ENCODE measurements around the gene LANCL3. TPM values are rescaled to one million over a fixed set of nuclear protein-coding genes. Genes with fewer than 3 reads are reported as not detected.
"Not testable (repeated sequence)": the region's sequence is repeated elsewhere in the genome, so short reads cannot be mapped to it uniquely, and the experiment has no call there.

LANCL3 gene
- polyA plus RNA-seq, 2 of the 4 experiments (the other 2 are of a cell fraction): not detected

DNA sequence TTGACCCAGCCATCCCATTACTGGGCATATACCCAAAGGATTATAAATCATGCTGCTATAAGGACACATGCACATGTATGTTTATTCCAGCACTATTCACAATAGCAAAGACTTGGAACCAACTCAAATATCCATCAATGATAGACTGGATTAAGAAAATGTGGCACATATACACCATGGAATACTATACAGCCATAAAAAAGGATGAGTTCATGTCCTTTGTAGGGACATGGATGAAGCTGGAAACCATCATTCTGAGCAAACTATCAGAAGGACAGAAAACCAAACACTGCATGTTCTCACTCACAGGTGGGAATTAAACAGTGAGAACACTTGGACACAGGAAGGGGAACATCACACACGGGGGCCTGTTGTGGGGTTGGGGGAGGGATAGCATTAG, 26.9 kb upstream of the LANCL3 start:
- H3K4me2 ChIP-seq; FAIRE-seq; H3K4me3 ChIP-seq; CTCF ChIA-PET; ATAC-seq; H3K4me1 ChIP-seq; POLR2A ChIA-PET; H3K27ac ChIP-seq; H3K9me3 ChIP-seq; DNase-seq (ENCODE audit: low read depth in 1 of 2, low spot score in 1 of 2): not testable (repeated sequence)
- WGBS (ENCODE audit: missing lambda C conversion rate): 63% methylated on average over 1 of the region's 1 CpG

DNA sequence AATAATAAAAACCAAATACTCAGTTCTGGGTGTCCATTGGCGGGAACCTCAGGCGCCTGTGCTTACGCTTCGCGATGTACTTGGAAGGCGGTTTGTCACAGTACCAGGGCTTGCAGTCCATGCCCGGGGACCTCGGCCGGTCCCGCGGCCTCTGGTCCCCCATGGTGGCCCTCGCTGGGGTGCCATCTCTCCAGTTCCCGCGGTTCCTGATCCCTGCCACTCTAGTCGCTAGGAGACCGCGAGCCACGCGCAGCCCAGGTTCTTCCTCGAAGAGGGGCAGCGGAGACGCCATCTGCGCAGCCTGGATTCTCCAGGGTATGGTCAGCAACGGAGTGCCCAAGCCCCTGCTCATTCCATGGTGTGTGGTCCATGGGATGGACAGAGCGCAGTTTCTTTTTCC, 26.4 kb upstream of the LANCL3 start:
- FAIRE-seq: no peak

DNA sequence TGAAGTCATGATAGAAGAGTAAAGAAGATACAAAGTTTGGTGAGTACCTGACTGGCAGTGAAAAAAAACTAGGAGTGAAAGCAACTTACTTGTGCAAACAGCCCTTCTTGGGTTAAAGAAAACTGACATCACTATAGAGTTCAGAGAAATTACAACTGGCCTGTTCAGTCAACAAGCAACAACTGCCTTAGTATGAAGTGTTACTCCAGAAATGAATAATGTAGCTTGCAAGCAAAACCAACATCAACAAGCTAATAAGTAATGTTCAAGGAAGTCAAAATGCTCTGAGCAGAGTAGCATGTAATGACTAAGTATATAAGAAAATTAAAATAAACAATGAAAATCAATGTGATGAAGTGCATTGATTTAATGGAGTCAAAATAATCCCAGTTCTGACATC, 21.8 kb upstream of the LANCL3 start:
- POLR2A ChIA-PET, H3K4me3 ChIP-seq: not testable (repeated sequence)
- peak; percentile 93 for FAIRE-seq

More for the DNA sequence above, 26.4 kb upstream of the LANCL3 start:
- H3K9me3 ChIP-seq: no peaks in the 10 kb centered on the region
- ChIA-PET CTCF (no interaction called here), POLR2A (no interaction called here)
- H3K27ac ChIP-seq: no peak overlapping the region
- no peak for DNase-seq (ENCODE audit: low read depth in 1 of 2, low spot score in 1 of 2)
- 81% methylated on average over 24 of the region's 25 CpGs for WGBS (ENCODE audit: missing lambda C conversion rate)
- H3K4me1 ChIP-seq: no peaks in the 10 kb centered on the region
- TF ChIP-seq HEYL (CRISPR knock-in tag; IDR thresholded peaks at IDR 0.05): no peak
- TF ChIP-seq, protein P1, sequence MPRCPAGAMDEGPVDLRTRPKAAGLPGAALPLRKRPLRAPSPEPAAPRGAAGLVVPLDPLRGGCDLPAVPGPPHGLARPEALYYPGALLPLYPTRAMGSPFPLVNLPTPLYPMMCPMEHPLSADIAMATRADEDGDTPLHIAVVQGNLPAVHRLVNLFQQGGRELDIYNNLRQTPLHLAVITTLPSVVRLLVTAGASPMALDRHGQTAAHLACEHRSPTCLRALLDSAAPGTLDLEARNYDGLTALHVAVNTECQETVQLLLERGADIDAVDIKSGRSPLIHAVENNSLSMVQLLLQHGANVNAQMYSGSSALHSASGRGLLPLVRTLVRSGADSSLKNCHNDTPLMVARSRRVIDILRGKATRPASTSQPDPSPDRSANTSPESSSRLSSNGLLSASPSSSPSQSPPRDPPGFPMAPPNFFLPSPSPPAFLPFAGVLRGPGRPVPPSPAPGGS (IDR thresholded peaks at IDR 0.05): no peak
- no peak for TF ChIP-seq TP53 (CRISPR knock-in tag; IDR thresholded peaks at IDR 0.05)
- no peak for TF ChIP-seq JUNB (IDR thresholded peaks at IDR 0.05)
- TF ChIP-seq RARB (CRISPR knock-in tag; IDR thresholded peaks at IDR 0.05): no peak
- TF ChIP-seq HOXB5 (CRISPR knock-in tag; IDR thresholded peaks at IDR 0.05): no peak
- TF ChIP-seq MAZ (IDR thresholded peaks at IDR 0.05; ENCODE audit: borderline replicate concordance, low read depth, low read length): no peak
- TF ChIP-seq KDM1A (IDR thresholded peaks at IDR 0.05; ENCODE audit: low read depth): no peak
- TF ChIP-seq HOXA7 (CRISPR knock-in tag; IDR thresholded peaks at IDR 0.05): no peak
- TF ChIP-seq NR3C1 (IDR thresholded peaks at IDR 0.05): no peak
- no peak for ATAC-seq
- no peak overlapping the region for H3K4me3 ChIP-seq
- H3K4me2 ChIP-seq: no peak overlapping the region

DNA sequence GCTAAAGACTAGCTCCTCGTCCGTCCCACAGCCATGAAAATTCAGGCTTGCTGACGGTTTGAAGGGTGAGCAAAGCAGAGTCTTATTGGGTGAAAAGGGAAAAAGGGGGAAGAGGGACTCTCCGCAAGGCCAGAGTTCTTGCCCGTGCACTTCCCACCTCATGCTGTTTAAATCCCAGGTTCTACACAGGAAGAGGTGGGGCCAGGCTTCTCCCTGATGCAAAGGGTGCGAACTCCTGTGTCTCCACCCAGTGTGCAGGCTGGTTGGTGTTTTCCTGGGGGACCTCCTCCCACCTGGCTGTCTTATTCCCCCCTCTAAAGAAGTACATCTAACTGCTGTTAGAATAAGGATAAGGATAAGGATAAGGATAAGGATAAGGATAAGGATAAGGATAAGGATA, 18.0 kb upstream of the LANCL3 start:
- Histone ChIP-seq H3K27ac (no peak overlapping the region), H3K4me3 (no peak overlapping the region), H3K4me2 (no peak overlapping the region), H3K9me3 (no peaks in the 10 kb centered on the region), H3K4me1 (no peaks in the 10 kb centered on the region)
- TF ChIP-seq GATA3 (IDR thresholded peaks at IDR 0.05; ENCODE audit: borderline replicate concordance) (no peak), PHF8 (IDR thresholded peaks at IDR 0.05; ENCODE audit: borderline replicate concordance, low read depth) (no peak), JUN (IDR thresholded peaks at IDR 0.05) (no peak), HEYL (CRISPR knock-in tag; IDR thresholded peaks at IDR 0.05) (no peak), HOXB13 (CRISPR knock-in tag; IDR thresholded peaks at IDR 0.05; ENCODE audit: low read depth) (no peak), HOXA7 (CRISPR knock-in tag; IDR thresholded peaks at IDR 0.05) (no peak), MYC (IDR thresholded peaks at IDR 0.05; ENCODE audit: borderline replicate concordance, low read length) (no peak), NFE2L2 (conservative IDR thresholded peaks at IDR 0.05; ENCODE audit: low read length) (no peak), HOXB5 (CRISPR knock-in tag; IDR thresholded peaks at IDR 0.05) (no peak), RFX5 (IDR thresholded peaks at IDR 0.05) (no peak), CHD2 (IDR thresholded peaks at IDR 0.05; ENCODE audit: low read length, partially characterized antibody) (no peak), MAFK (IDR thresholded peaks at IDR 0.05; ENCODE audit: partially characterized antibody) (no peak), CHD4 (IDR thresholded peaks at IDR 0.05; ENCODE audit: borderline replicate concordance) (no peak), RNF2 (IDR thresholded peaks at IDR 0.05; ENCODE audit: borderline replicate concordance, low read depth) (no peak), JUNB (IDR thresholded peaks at IDR 0.05) (no peak), EHF (CRISPR knock-in tag; IDR thresholded peaks at IDR 0.05) (no peak)
- TF ChIP-seq, protein P2, sequence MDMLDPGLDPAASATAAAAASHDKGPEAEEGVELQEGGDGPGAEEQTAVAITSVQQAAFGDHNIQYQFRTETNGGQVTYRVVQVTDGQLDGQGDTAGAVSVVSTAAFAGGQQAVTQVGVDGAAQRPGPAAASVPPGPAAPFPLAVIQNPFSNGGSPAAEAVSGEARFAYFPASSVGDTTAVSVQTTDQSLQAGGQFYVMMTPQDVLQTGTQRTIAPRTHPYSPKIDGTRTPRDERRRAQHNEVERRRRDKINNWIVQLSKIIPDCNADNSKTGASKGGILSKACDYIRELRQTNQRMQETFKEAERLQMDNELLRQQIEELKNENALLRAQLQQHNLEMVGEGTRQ (IDR thresholded peaks at IDR 0.05): no peak
- FAIRE-seq (no peak), ATAC-seq (no peak), DNase-seq (ENCODE audit: low read depth in 1 of 2, low spot score in 1 of 2) (no peak)
- ChIA-PET POLR2A (no interaction called here), CTCF (no interaction called here)
- WGBS (ENCODE audit: missing lambda C conversion rate): 49% methylated on average over 6 of the region's 6 CpGs

More for the DNA sequence above, 21.8 kb upstream of the LANCL3 start:
- H3K27ac ChIP-seq; ATAC-seq; H3K4me1 ChIP-seq; DNase-seq (ENCODE audit: low read depth in 1 of 2, low spot score in 1 of 2); H3K9me3 ChIP-seq; H3K4me2 ChIP-seq; CTCF ChIA-PET: not testable (repeated sequence)

DNA sequence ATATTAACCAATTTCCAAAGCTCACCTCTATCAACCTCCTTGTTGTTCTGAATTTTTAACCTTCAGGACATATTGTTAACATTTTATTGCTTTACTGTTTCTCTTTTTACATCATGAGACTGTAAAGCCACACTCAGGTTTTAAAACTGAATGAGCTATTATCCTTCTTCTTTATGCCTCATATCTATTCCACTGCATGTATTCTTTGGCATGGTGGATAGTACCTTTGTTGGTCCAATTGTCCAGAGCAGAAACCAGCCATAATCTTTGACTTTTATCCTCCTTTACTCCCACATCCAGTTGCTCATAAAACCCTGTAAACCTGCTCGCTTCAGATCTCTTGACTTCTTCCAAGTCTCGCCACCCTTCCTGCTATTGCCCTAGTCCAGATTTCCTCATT, 6.2 kb upstream of the LANCL3 start:
- POLR2A ChIA-PET, ATAC-seq, FAIRE-seq: not testable (repeated sequence)

DNA sequence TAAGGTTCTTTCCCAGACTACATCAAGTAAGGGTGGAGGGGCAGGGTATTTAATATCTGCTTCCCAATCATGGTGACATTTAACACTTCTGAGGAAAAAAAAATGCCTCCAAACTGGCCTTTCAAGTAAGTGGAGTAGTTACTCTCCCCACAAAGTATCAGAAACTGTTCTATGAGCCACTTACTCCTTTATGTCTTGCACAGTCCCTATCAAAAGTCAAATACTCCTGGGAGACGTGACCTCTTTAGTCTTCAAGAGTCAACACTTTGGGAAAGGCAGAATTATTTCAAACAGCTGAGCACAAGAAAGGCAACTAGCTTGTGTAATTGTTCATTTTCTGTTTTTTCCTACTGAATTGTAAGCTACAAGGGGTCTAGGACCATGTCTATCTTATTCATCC, 1.1 kb upstream of the LANCL3 start:
- H3K4me3 ChIP-seq; H3K9me3 ChIP-seq; H3K4me1 ChIP-seq; H3K4me2 ChIP-seq; DNase-seq (ENCODE audit: low read depth in 1 of 2, low spot score in 1 of 2); CTCF ChIA-PET; H3K27ac ChIP-seq; ATAC-seq; POLR2A ChIA-PET: not testable (repeated sequence)
- peak; percentile 13 for FAIRE-seq
- no CpG with 5 or more reads among the region's 1 CpG for WGBS (ENCODE audit: missing lambda C conversion rate)

More for the DNA sequence above, 6.2 kb upstream of the LANCL3 start:
- CTCF ChIA-PET; H3K4me1 ChIP-seq; H3K4me2 ChIP-seq; H3K9me3 ChIP-seq; H3K27ac ChIP-seq; H3K4me3 ChIP-seq; DNase-seq (ENCODE audit: low read depth in 1 of 2, low spot score in 1 of 2): not testable (repeated sequence)
- WGBS (ENCODE audit: missing lambda C conversion rate): 0% methylated on average over 2 of the region's 2 CpGs
